ENCODE results near the gene GSDME. TPM values are rescaled to one million over a fixed set of nuclear protein-coding genes. Genes with fewer than 3 reads are reported as not detected.

GSDME gene
- total RNA-seq, 1 experiment from 2014 or later: 5.5 TPM

DNA sequence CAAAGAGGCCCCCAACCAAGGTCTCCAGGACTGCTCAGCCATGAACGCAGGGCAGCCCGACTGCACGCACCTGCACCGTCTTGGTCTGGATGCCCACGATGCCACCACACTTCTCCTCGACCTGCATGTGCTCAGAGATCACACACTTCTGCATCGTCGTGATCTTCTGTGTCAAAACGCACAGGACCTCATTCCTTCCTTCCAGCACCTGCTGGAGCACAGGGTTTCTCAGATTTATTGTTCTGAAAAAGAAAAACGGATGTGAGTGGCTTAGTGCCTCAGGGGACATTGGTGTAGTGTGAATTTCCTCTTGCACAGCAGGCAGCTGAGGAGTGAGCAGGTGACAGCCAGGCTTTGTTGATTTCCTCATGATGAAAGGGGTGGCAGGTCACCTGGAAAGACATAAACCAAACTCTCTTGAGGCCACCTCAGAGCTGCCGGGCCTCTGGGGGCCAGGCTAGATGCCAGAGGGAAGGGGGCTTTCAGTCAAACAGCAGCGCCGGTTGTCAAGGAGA is 38.2 kb downstream of the GSDME start:
- Histone ChIP-seq H3K9ac (ENCODE audit: extremely low read depth, insufficient read length, low read length) (no peak overlapping the region), H2BK120ac (ENCODE audit: low read depth, low read length, poor library complexity, severe bottlenecking) (no peak overlapping the region), H2BK15ac (ENCODE audit: low read depth, low read length) (no peak overlapping the region), H4K91ac (ENCODE audit: insufficient read length, low read depth, low read length) (no peak overlapping the region), H2AK5ac (ENCODE audit: insufficient read length, low read length) (no peak overlapping the region), H3K18ac (ENCODE audit: insufficient read length, low read depth, low read length) (no peak overlapping the region), H3K23ac (ENCODE audit: insufficient read length, low read depth, low read length) (no peak overlapping the region), H2BK12ac (ENCODE audit: insufficient read length, low read depth, low read length) (no peak overlapping the region), H3K27ac (ENCODE audit: insufficient read length, low read depth, low read length) (no peak overlapping the region), H3K56ac (ENCODE audit: insufficient read length, low read depth, low read length) (no peak overlapping the region), H3K27me3 (ENCODE audit: insufficient read depth, low read length) (no peaks in the 10 kb centered on the region), H4K8ac (replicated peaks; ENCODE audit: insufficient read length, low read depth, low read length) (no peak overlapping the region), H3K79me2 (ENCODE audit: insufficient read depth, low read length) (no peaks in the 10 kb centered on the region), H2BK20ac (ENCODE audit: low read depth, low read length, poor library complexity, severe bottlenecking) (no peak overlapping the region), H3K14ac (ENCODE audit: insufficient read depth, low read length) (no peak overlapping the region), H2BK5ac (ENCODE audit: insufficient read length, low read length) (no peak overlapping the region), H3K4me1 (ENCODE audit: insufficient read depth, low read length) (peaks cover 4% of the 10 kb centered on the region; the same call in 1 of the 2 replicates), H2AFZ (ENCODE audit: low read length) (no peak overlapping the region), H3K23me2 (ENCODE audit: insufficient read length, low read depth, low read length, poor library complexity, severe bottlenecking) (no peaks in the 10 kb centered on the region), H3K4me2 (ENCODE audit: insufficient read depth, insufficient read length, low read length) (no peak overlapping the region), H4K5ac (ENCODE audit: insufficient read length, low read depth, low read length) (no peak overlapping the region), H3K9me3 (ENCODE audit: control insufficient read depth, low read depth, low read length) (no peaks in the 10 kb centered on the region), H3K4ac (ENCODE audit: low read depth, low read length) (no peak overlapping the region), H4K20me1 (ENCODE audit: control insufficient read depth, insufficient read depth, insufficient read length) (no peaks in the 10 kb centered on the region), H3K79me1 (ENCODE audit: insufficient read depth, low read depth, low read length, poor library complexity, severe bottlenecking) (no peaks in the 10 kb centered on the region), H3T11ph (ENCODE audit: low read length) (no peak overlapping the region)
- WGBS (ENCODE audit: extremely low coverage, insufficient read length, low lambda C conversion rate): no CpG with 5 or more reads among the region's 13 CpGs
- H3K27ac Mint-ChIP-seq: no peak overlapping the region
- peaks cover 3 to 21% (median 5%) of the 10 kb centered on the region in 3 experiments for H3K36me3 Mint-ChIP-seq (ENCODE audit: insufficient read depth in 1 of 3, low read depth in 3 of 3)
- peaks cover 4% of the 10 kb centered on the region; the same call in 1 of the 2 replicates for H3K27me3 Mint-ChIP-seq (ENCODE audit: low read depth)
- no peak overlapping the region for H3K4me3 Mint-ChIP-seq
- H3K9me3 Mint-ChIP-seq: peaks cover 0 to 5% of the 10 kb centered on the region in 2 experiments; a peak in 1 of 5 replicates
- H3K4me1 Mint-ChIP-seq: peaks cover 22 to 25% of the 10 kb centered on the region in 2 experiments
- no peak for DNase-seq
- no peak for TF ChIP-seq CTCF (conservative IDR thresholded peaks at IDR 0.05)

Measured in H9 (cell line).